GM21360 (cell line): Measurements from ENCODE around the gene CCT3.
"Not testable (repeated sequence)": the region's sequence is repeated elsewhere in the genome, so short reads cannot be mapped to it uniquely, and the experiment has no call there.

Experiments used
- ATAC-seq: cut with Tn5 transposase; IDR thresholded peaks from one replicate; pipeline ENCODE4 v1.9.1; 2021; ENCODE audit warnings: mild to moderate bottlenecking, moderate library complexity; ENCODE audit not compliant: unreplicated experiment

The CCT3 gene

GRCh38 chr1:156338180-156338976, at the start of gene CCT3, which contains the start of gene TSACC:
Gene CCT3 (minus strand): TSS chr1:156338292. CDS start chr1:156338184, 108 bp downstream.
Gene TSACC (plus strand): TSS chr1:156338526. CDS start chr1:156339758, 1,232 bp downstream.
- peak; percentile 91 for ATAC-seq

DNA sequence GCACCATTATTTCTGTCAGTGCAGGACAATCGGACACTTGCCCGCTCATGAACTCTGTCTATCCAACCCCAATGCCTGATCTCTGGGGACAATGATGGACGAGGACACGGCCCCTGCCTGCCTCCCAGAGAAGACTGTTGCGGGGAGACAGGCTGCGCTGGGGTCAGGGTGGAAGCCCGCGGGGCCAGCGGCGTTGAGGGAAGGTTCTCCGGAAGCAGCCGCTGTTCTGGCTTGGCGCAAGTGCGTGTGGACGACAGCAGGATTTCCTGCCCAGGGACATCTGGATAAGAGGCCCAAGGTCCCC, 49.7 kb upstream of the CCT3 start:
- no peak for ATAC-seq

- no peak for ATAC-seq
These were observed 49.1 kb upstream of the CCT3 start for GRCh38 chr1:156386949-156387869.

DNA sequence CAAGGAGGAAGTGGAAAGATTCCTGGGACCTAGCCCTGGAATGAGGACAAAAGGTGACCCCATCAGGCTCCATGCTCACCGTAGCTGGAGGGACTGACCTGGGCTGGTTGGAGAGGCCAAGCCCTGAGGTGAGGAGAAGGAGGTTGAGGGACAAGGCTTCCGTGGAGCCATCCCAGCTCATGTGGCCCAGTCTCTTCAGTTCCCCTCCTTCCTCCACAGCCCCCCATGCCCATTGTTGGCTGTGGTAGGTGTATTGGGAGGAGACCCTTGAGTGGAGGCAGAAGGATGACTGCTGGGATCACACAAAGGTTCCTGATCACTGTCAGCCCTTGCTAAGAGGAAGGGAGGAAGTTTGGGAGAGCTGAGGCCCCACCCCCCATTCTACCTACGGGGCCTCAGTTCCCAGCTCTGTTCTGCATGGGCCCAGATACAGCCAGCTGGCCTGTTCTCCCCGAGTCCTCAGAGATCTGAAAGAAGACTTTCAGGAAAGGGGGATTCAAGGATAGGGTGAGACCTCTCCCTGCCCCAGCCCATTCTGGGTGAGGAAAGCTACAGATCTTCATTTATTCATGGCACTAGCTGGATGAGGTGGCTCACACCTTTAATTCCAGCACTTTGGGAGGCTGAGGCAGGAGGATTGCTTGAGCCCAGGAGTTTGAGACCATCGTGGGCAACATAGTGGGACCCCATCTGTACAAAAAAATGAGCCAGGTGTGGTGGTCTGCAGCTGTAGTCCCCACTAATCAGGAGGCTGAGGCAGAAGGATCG, 48.2 kb upstream of the CCT3 start:
- no peak for ATAC-seq

GRCh38 chr1:156385534-156386031, 47.5 kb upstream of the CCT3 start:
- ATAC-seq, result no peak

DNA sequence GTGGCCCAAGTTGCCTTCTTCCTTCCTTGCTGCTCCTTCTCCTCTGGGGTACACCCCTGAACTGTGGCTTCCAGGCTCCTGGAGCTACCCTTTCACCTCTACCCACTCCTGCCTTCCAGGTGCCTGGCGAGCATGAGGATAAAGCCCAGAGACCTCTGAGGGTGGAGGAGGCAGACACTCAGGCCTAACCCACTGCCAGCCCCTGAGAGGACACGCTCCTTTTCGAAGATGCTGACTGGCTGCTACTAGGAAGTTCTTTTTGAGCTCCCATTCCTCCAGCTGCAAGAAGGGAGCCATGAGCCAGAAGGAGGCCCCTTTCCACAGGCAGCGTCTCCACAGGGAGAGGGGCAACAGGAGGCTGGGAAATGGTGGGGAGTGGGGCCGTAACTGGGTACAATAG, 46.6 kb upstream of the CCT3 start:
- ATAC-seq, result no peak

DNA sequence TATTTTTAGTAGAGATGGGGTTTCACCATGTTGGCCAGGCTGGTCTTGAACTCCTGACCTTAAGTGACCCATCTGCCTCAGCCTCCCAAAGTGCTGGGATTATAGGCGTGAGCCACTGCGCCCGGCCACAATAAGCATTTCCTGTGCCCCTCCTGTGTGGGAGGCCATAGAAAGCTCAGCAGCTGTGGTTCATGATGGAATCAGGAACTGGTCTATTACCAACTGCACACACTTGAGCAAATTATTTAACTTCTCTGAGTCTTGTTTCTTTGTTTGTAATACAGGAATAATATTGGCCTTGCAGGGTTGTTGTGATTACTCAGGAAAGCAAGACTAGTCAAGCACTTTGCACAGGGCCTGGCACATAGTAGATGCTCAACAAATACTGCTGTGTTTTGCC, 45.9 kb upstream of the CCT3 start:
- ATAC-seq, result no peak

- no peak for ATAC-seq
These were observed 44.9 kb upstream of the CCT3 start for GRCh38 chr1:156383023-156383422.

DNA sequence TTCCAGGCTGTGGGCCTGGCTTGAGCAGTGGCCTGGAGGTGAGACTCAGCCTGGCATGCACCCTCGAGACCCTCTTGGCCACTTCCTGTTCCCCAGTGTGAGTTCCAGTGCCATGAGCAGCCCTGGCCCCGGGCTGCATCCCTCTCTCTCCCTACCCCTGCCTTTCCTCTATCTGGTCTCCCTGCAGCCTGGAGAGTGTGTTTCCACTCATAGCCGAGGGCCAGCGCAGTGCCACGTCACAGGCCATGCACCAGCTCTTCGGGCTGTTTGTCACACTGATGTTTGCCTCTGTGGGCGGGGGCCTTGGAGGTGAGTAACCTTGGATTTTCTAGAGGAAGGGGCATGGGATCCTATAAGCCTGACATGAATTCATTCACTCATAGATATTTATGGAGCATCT, 44.5 kb upstream of the CCT3 start:
- ATAC-seq, result no peak

- ATAC-seq, result no peak
These were observed 41.5 kb upstream of the CCT3 start for GRCh38 chr1:156379420-156380165.

GRCh38 chr1:156378557-156378956, 40.5 kb upstream of the CCT3 start:
- no peak for ATAC-seq

DNA sequence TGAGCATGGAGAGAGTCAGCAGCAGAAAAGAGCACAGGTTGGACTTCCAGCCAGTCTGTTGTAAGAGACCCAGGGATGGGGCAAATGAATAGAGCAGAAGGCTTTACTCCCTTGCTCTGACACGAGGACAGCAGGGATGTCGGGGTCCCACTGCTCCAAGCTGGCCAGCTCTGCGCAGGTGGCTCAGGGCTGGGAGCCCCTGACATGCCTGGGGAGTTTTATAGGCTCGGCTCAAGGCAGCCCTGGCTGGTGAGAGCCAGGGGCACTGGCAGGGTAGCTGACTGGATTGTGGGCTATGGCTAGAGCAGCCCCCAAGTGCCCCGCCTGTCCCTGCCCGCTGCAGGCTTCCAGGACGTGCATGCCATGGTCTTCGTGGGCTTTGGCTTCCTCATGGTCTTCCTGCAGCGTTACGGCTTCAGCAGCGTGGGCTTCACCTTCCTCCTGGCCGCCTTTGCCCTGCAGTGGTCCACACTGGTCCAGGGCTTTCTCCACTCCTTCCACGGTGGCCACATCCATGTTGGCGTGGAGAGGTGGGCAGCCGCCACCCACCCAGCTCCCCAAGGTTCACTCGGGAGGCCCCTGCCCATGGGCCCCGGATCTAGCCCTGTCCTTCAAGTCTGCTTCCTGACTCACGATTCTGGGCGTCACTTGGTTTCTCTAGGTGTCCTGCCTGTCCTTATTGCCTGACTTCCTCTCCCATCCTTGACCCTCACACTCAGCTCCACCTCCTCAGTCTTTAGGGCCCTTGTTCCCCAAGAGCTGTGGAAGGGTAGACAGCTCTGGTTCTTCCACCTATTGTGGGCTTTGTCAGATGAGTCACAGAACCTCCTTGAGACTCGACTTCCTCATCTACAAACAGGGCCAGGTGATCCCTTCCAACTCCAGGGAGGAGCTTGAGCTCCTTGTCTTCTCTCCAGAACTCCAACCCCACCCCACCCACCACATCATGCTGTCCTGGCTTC, 39.1 kb upstream of the CCT3 start:
- ATAC-seq, result no peak

DNA sequence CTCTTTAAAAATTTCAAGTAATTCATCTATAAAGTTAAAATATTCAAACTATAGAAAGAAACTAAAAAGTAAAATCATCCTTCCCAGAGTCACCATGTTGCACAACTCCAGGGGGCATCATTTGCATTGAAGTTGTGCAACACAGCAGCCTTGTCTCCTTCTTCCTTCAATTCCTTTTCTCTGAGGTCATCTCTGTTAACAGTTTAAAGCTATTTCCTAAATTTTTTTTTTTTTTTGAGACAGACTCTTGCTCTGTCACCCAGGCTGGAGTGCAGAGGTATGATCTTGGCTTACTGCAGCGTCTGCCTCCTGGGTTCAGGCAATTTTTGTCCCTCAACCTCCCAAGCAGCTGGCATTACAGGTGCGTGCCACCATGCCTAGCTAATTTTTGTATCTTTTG, 38.1 kb upstream of the CCT3 start:
- no peak for ATAC-seq

GRCh38 chr1:156373546-156373945, 35.5 kb upstream of the CCT3 start:
- no peak for ATAC-seq

- ATAC-seq, result no peak
These were observed 34.8 kb upstream of the CCT3 start for GRCh38 chr1:156372876-156373275.

DNA sequence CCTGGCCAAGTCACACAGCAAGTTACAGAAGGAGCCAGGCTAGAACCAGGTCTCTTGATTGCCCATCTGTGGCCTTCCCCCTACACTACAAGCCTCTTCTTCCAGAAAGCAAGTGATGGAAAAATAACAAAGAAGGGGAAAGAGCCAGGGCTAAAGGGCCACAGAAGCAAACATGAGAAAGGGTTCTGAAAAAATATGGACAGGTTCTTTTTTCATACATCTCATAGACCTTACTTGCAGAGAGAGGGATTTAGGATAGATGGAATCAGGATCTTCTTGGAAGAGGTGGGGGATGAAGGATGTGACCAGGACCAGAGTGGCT, 34.1 kb upstream of the CCT3 start:
- ATAC-seq, result no peak

DNA sequence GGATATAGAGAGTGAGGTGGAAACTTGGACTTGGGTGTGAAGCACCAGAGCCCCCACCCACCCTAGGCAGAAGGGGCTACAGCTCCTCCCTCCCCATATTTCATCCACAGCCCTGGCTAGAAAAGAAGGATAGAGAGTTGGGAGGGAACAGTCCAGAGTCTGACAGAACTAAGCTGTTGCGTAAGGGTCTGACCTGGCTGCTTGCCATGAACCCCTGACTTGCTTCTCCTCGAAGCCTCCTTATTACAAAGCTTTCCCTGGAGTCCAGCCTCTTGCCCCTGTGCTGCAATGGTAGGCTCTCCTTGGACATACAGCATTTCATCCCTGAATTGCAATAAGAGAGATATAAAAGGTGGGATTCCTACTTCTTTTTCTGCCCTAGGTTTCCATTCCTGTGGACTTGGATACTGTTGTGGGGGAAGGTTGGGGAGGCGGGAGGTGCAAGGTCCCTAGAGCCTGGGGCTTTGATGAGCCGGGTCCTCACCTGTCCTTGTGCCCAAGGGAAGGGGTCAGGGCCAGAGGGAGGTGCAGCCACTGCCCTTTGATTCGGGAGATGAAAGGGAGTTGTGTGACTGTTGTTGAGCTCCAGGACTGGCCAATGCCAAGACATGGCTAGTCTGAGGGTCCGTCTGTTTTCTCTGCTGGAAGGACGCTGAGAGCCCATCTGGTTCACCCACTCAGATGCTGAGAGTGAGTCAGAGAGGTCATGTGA, 33.6 kb upstream of the CCT3 start:
- no peak for ATAC-seq

DNA sequence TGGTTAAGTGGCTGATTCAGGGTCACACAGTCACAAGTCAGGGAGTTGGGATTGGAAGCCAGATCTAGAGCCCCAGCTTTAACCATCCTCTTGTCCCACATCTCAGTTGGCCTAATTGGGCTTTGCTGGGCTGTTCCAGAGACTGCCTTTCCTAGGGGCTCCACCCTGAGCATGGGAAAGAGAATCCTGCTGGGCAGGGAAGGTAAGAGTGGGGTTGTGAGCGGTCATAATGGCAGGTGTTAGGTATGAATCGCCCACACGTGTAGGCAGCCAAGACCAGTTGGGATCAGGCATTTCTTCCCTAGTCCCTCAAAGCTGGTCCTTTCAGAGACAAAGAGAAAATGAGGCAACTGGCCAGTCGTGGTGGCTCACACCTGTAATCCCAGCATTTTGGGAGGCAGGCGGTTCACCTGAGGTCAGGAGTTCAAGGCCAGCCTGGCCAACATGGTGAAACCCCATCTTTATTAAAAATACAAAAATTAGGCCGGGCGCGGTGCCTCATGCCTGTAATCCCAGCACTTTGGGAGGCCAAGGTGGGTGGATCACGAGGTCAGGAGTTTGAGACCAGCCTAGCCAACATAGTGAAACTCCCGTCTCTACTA, 31.7 kb upstream of the CCT3 start:
- ATAC-seq, result not testable (repeated sequence)
